Spinal cord (tissue), 10 donors: ENCODE results near the gene OSBPL7. TPM values are rescaled to one million over a fixed set of nuclear protein-coding genes. Genes with fewer than 3 reads are reported as not detected.

Experiments
- DNase-seq, 6 donors: peaks; one replicate each; pipeline versions ENCODE4 v3.0.0 to v3.0.0-alpha.2; 2013 to 2015; ENCODE audit warnings: low spot score in 6 of 6, low read depth in 4 of 6
- H3K27ac ChIP-seq: one replicate; pipeline ENCODE4 v1.5.1; 2013; ENCODE audit warnings: low read depth, low read length, control low read depth
- H3K27me3 ChIP-seq: one replicate; pipeline ENCODE4 v1.6.1; 2013; ENCODE audit warnings: low read length; ENCODE audit not compliant: control insufficient read depth, insufficient read depth
- H3K36me3 ChIP-seq: one replicate; pipeline ENCODE4 v1.6.1; 2013; ENCODE audit warnings: low read length; ENCODE audit not compliant: control insufficient read depth, insufficient read depth
- H3K4me1 ChIP-seq: one replicate; pipeline ENCODE4 v1.6.1; 2013; ENCODE audit warnings: low read length; ENCODE audit not compliant: control insufficient read depth, insufficient read depth
- H3K4me3 ChIP-seq: one replicate; pipeline ENCODE4 v1.5.1; 2013; ENCODE audit warnings: low read depth, low read length, control low read depth
- H3K9me3 ChIP-seq: one replicate; pipeline ENCODE4 v1.6.1; 2013; ENCODE audit warnings: low read length; ENCODE audit not compliant: control insufficient read depth, insufficient read depth
- WGBS: methylation state at CpG from one replicate; pipeline ENCODE4 v1.1.5; 2013; ENCODE audit warnings: missing lambda C conversion rate; ENCODE audit not compliant: insufficient coverage; 5-methylcytosine and 5-hydroxymethylcytosine counted together
- polyA plus RNA-seq, 2 donors: library from polyadenylated mRNA; unstranded; fragments of 120-200 nt; gene quantifications; one replicate each; pipeline ENCODE4 v1.2.1, GENCODE V29; 2013; ENCODE audit not compliant: insufficient read length in 2 of 2
- total RNA-seq, 2 donors: library from RNA; depleted of rRNA in 1 of 2; stranded (reverse); fragments of 120-200 nt in 1 of 2; fragments of >200 nt in 1 of 2; gene quantifications; one replicate each; pipeline versions ENCODE4 v1.2.3 to v1.2.4, GENCODE V29; 2013 to 2014
- donor health status: healthy.

OSBPL7 gene
- total and polyA plus RNA-seq, 4 donors: 7.1 to 25.6 (median 17.8) TPM

GRCh38 chr17:47840742-47841487 lies 19.3 kb upstream of the OSBPL7 start, which contains the start of gene SCRN2:
TSS of gene SCRN2 (minus strand) at chr17:47841273. CDS start at chr17:47840843, 430 bp downstream.
- H3K4me3 ChIP-seq: peak within 1 kb of the TSS; percentile 90
- peaks cover 46% of the 10 kb centered on the region for H3K4me1 ChIP-seq
- H3K27me3 ChIP-seq: peaks cover 8% of the 10 kb centered on the region
- H3K27ac ChIP-seq: peak within 1 kb of the TSS; percentile 76
- H3K36me3 ChIP-seq: peaks cover 34% of the 10 kb centered on the region
- no peaks in the 10 kb centered on the region for H3K9me3 ChIP-seq
- under 1% methylated on average over 55 of the region's 55 CpGs for WGBS
- DNase-seq: peak; percentile 57 to 94 (median 74)

GRCh38 chr17:47840001-47840741 lies 18.6 kb upstream of the OSBPL7 start:
- Histone ChIP-seq H3K27ac (peak overlapping the region; percentile 76), H3K9me3 (no peaks in the 10 kb centered on the region), H3K4me1 (peaks cover 46% of the 10 kb centered on the region), H3K36me3 (peaks cover 39% of the 10 kb centered on the region), H3K27me3 (peaks cover under 1% of the 10 kb centered on the region), H3K4me3 (peak overlapping the region; percentile 90)
- WGBS: 1% methylated on average over 5 of the region's 17 CpGs
- DNase-seq: peak in 1 of 6 donors; percentile 44

- 86% methylated on average over 3 of the region's 5 CpGs for WGBS
- Histone ChIP-seq H3K36me3 (peaks cover 39% of the 10 kb centered on the region), H3K27ac (no peak overlapping the region), H3K4me1 (peaks cover 46% of the 10 kb centered on the region), H3K9me3 (no peaks in the 10 kb centered on the region), H3K27me3 (no peaks in the 10 kb centered on the region), H3K4me3 (no peak overlapping the region)
- no peak for DNase-seq
Observed at GRCh38 chr17:47839071-47839470, 17.5 kb upstream of the OSBPL7 start.

- Histone ChIP-seq H3K36me3 (peaks cover 39% of the 10 kb centered on the region), H3K27me3 (no peaks in the 10 kb centered on the region), H3K27ac (no peak overlapping the region), H3K4me1 (peaks cover 46% of the 10 kb centered on the region), H3K4me3 (no peak overlapping the region), H3K9me3 (no peaks in the 10 kb centered on the region)
- no peak for DNase-seq
- WGBS: 94% methylated on average over 9 of the region's 13 CpGs
Observed at GRCh38 chr17:47838636-47839035, 17.0 kb upstream of the OSBPL7 start.

- 78% methylated on average over 13 of the region's 13 CpGs for whole genome bisulfite sequencing
- Histone ChIP-seq H3K27ac (no peak overlapping the region), H3K27me3 (no peaks in the 10 kb centered on the region), H3K36me3 (peaks cover 39% of the 10 kb centered on the region), H3K4me3 (no peak overlapping the region), H3K9me3 (no peaks in the 10 kb centered on the region), H3K4me1 (peaks cover 39% of the 10 kb centered on the region)
- DNase-seq: no peak
Observed at GRCh38 chr17:47837401-47838039, 15.9 kb upstream of the OSBPL7 start.

- Histone ChIP-seq H3K27ac (no peak overlapping the region), H3K36me3 (peaks cover 39% of the 10 kb centered on the region), H3K27me3 (no peaks in the 10 kb centered on the region), H3K9me3 (no peaks in the 10 kb centered on the region), H3K4me1 (peaks cover 41% of the 10 kb centered on the region), H3K4me3 (no peak overlapping the region)
- DNase-seq: no peak
- 58% methylated on average over 5 of the region's 6 CpGs for WGBS
Observed at GRCh38 chr17:47836601-47837000, 15.0 kb upstream of the OSBPL7 start.

- WGBS: no CpG with 5 or more reads among the region's 5 CpGs
- no peak overlapping the region for H3K27ac ChIP-seq
- peaks cover 35% of the 10 kb centered on the region for H3K4me1 ChIP-seq
- H3K4me3 ChIP-seq: no peak overlapping the region
- DNase-seq: no peak
- H3K36me3 ChIP-seq: peaks cover 39% of the 10 kb centered on the region
- no peaks in the 10 kb centered on the region for H3K9me3 ChIP-seq
- H3K27me3 ChIP-seq: no peaks in the 10 kb centered on the region
Observed at GRCh38 chr17:47834756-47835155, 13.2 kb upstream of the OSBPL7 start.

- Histone ChIP-seq H3K27me3 (no peaks in the 10 kb centered on the region), H3K36me3 (peaks cover 33% of the 10 kb centered on the region), H3K4me3 (peak overlapping the region; percentile 68), H3K4me1 (peaks cover 16% of the 10 kb centered on the region), H3K9me3 (no peaks in the 10 kb centered on the region), H3K27ac (peak overlapping the region; percentile 3)
- WGBS: 0% methylated on average over 2 of the region's 7 CpGs
- DNase-seq: no peak
Observed at GRCh38 chr17:47831934-47832327, 10.3 kb upstream of the OSBPL7 start.

- WGBS: 0% methylated on average over 38 of the region's 42 CpGs
Observed at GRCh38 chr17:47831003-47831933, 9.7 kb upstream of the OSBPL7 start, which contains the start of the genes LRRC46 and MRPL10. TSS of gene LRRC46 (plus strand) at chr17:47831670. CDS start at chr17:47831990, 320 bp downstream. TSS of gene MRPL10 (minus strand) at chr17:47831541. CDS start at chr17:47831511, 30 bp downstream.

More at GRCh38 chr17:47831003-47831933, 9.7 kb upstream of the OSBPL7 start, which contains the start of the genes LRRC46 and MRPL10:
- DNase-seq: peak; percentile 86 to 99 (median 94)
- Histone ChIP-seq H3K9me3 (no peaks in the 10 kb centered on the region), H3K36me3 (peaks cover 33% of the 10 kb centered on the region), H3K27me3 (no peaks in the 10 kb centered on the region), H3K4me3 (peak within 1 kb of the TSS; percentile 68), H3K27ac (peak within 1 kb of the TSS; percentile 59), H3K4me1 (peaks cover 16% of the 10 kb centered on the region)
